Muscle of leg (tissue), 11 donors: ENCODE measurements around the gene CD48. TPM values are rescaled to one million over a fixed set of nuclear protein-coding genes. Genes with fewer than 3 reads are reported as not detected.

Experiments
- DNase-seq: peaks from one replicate; pipeline ENCODE4 v3.0.0; 2013
- H3K27ac ChIP-seq: one replicate; pipeline ENCODE4 v1.5.1; 2013; ENCODE audit warnings: mild to moderate bottlenecking, low read length, control low read depth
- H3K27me3 ChIP-seq: one replicate; pipeline ENCODE4 v1.6.1; 2013; ENCODE audit warnings: low read length; ENCODE audit not compliant: control insufficient read depth, insufficient read depth
- H3K36me3 ChIP-seq: one replicate; pipeline ENCODE4 v1.6.1; 2013; ENCODE audit warnings: low read length; ENCODE audit not compliant: control insufficient read depth, insufficient read depth
- H3K4me1 ChIP-seq: one replicate; pipeline ENCODE4 v1.6.1; 2013; ENCODE audit warnings: low read length; ENCODE audit not compliant: control insufficient read depth, insufficient read depth
- H3K4me3 ChIP-seq: one replicate; pipeline ENCODE4 v1.5.1; 2013; ENCODE audit warnings: low read length, control low read depth
- H3K9me3 ChIP-seq: replicated peaks from 2 replicates; pipeline ENCODE4 v1.6.1; 2013; ENCODE audit warnings: low read depth, low read length; ENCODE audit not compliant: control insufficient read depth
- WGBS: methylation state at CpG from one replicate; pipeline ENCODE4 v1.1.5; 2013; ENCODE audit warnings: missing lambda C conversion rate; ENCODE audit not compliant: insufficient coverage; 5-methylcytosine and 5-hydroxymethylcytosine counted together
- polyA plus RNA-seq, 8 donors: library from polyadenylated mRNA; unstranded; fragments of 120-200 nt; gene quantifications; one replicate each; pipeline versions ENCODE4 v1.2.1 to v1.2.3, GENCODE V29; 2013; ENCODE audit warnings: inconsistent platforms in 1 of 8, low replicate concordance in 1 of 8; ENCODE audit not compliant: insufficient read length in 8 of 8, insufficient read depth in 1 of 8
- total RNA-seq: library from RNA; stranded (reverse); fragments of 120-200 nt; gene quantifications from one replicate; pipeline ENCODE4 v1.2.4, GENCODE V29; 2013

CD48 gene
- total and polyA plus RNA-seq, 9 donors = 1.1 to 2.0 (median 1.3) TPM

GRCh38 chr1:160727316-160727640 lies 15.7 kb upstream of the CD48 start:
- Histone ChIP-seq H3K36me3 (no peaks in the 10 kb centered on the region), H3K4me1 (no peaks in the 10 kb centered on the region), H3K9me3 (no peaks in the 10 kb centered on the region), H3K4me3 (no peak overlapping the region), H3K27me3 (no peaks in the 10 kb centered on the region), H3K27ac (no peak overlapping the region)
- DNase-seq = no peak

- Histone ChIP-seq H3K9me3 (no peaks in the 10 kb centered on the region), H3K27me3 (no peaks in the 10 kb centered on the region), H3K36me3 (no peaks in the 10 kb centered on the region), H3K4me1 (no peaks in the 10 kb centered on the region), H3K27ac (no peak overlapping the region), H3K4me3 (no peak overlapping the region)
- WGBS = 17% methylated on average over 6 of the region's 8 CpGs
- peak; percentile 39 for DNase-seq
These were observed 15.1 kb upstream of the CD48 start for GRCh38 chr1:160726498-160727315.

GRCh38 chr1:160726114-160726497 lies 14.5 kb upstream of the CD48 start:
- Histone ChIP-seq H3K9me3 (no peaks in the 10 kb centered on the region), H3K27ac (no peak overlapping the region), H3K4me1 (no peaks in the 10 kb centered on the region), H3K36me3 (no peaks in the 10 kb centered on the region), H3K4me3 (no peak overlapping the region), H3K27me3 (no peaks in the 10 kb centered on the region)
- WGBS = no CpG with 5 or more reads among the region's 3 CpGs
- DNase-seq = no peak

- no peaks in the 10 kb centered on the region for H3K9me3 ChIP-seq
- H3K4me1 ChIP-seq = no peaks in the 10 kb centered on the region
- no peak overlapping the region for H3K4me3 ChIP-seq
- no peaks in the 10 kb centered on the region for H3K27me3 ChIP-seq
- no peak for DNase-seq
- 51% methylated on average over 9 of the region's 11 CpGs for WGBS
- no peaks in the 10 kb centered on the region for H3K36me3 ChIP-seq
- H3K27ac ChIP-seq = no peak overlapping the region
These were observed 13.0 kb upstream of the CD48 start for GRCh38 chr1:160724465-160725242.

- WGBS = no CpG with 5 or more reads among the region's 2 CpGs
- Histone ChIP-seq H3K27me3 (no peaks in the 10 kb centered on the region), H3K27ac (no peak overlapping the region), H3K4me3 (no peak overlapping the region), H3K36me3 (no peaks in the 10 kb centered on the region), H3K4me1 (no peaks in the 10 kb centered on the region), H3K9me3 (no peaks in the 10 kb centered on the region)
- no peak for DNase-seq
These were observed 11.7 kb upstream of the CD48 start for GRCh38 chr1:160723332-160723731.

- DNase-seq = no peak
- no peaks in the 10 kb centered on the region for H3K36me3 ChIP-seq
- no peak overlapping the region for H3K27ac ChIP-seq
- no peaks in the 10 kb centered on the region for H3K27me3 ChIP-seq
- H3K9me3 ChIP-seq = no peaks in the 10 kb centered on the region
- WGBS = 79% methylated on average over 8 of the region's 10 CpGs
- no peak overlapping the region for H3K4me3 ChIP-seq
- H3K4me1 ChIP-seq = no peaks in the 10 kb centered on the region
These were observed 11.1 kb upstream of the CD48 start for GRCh38 chr1:160722726-160723125.

GRCh38 chr1:160721473-160721872 lies 9.9 kb upstream of the CD48 start:
- DNase-seq = no peak
- Histone ChIP-seq H3K27ac (no peak overlapping the region), H3K4me1 (no peaks in the 10 kb centered on the region), H3K36me3 (no peaks in the 10 kb centered on the region), H3K9me3 (no peaks in the 10 kb centered on the region), H3K27me3 (no peaks in the 10 kb centered on the region), H3K4me3 (no peak overlapping the region)

- Histone ChIP-seq H3K36me3 (no peaks in the 10 kb centered on the region), H3K4me1 (no peaks in the 10 kb centered on the region), H3K27me3 (no peaks in the 10 kb centered on the region), H3K27ac (no peak overlapping the region), H3K4me3 (no peak overlapping the region), H3K9me3 (no peaks in the 10 kb centered on the region)
- WGBS = no CpG with 5 or more reads among the region's 3 CpGs
- no peak for DNase-seq
These were observed 8.9 kb upstream of the CD48 start for GRCh38 chr1:160720356-160721085.

GRCh38 chr1:160718210-160718609 lies 6.6 kb upstream of the CD48 start:
- no peak for DNase-seq
- Histone ChIP-seq H3K27ac (no peak overlapping the region), H3K4me3 (no peak overlapping the region), H3K4me1 (no peaks in the 10 kb centered on the region), H3K27me3 (no peaks in the 10 kb centered on the region), H3K9me3 (no peaks in the 10 kb centered on the region), H3K36me3 (no peaks in the 10 kb centered on the region)
- WGBS = 8% methylated on average over 2 of the region's 4 CpGs

- H3K4me1 ChIP-seq = no peaks in the 10 kb centered on the region
These were observed 5.7 kb upstream of the CD48 start for GRCh38 chr1:160717306-160717705.

More at GRCh38 chr1:160717306-160717705, 5.7 kb upstream of the CD48 start:
- H3K36me3 ChIP-seq = no peaks in the 10 kb centered on the region
- H3K27ac ChIP-seq = no peak overlapping the region
- no peak for DNase-seq
- no peak overlapping the region for H3K4me3 ChIP-seq
- no peaks in the 10 kb centered on the region for H3K27me3 ChIP-seq
- WGBS = 100% methylated on average over 2 of the region's 5 CpGs
- no peaks in the 10 kb centered on the region for H3K9me3 ChIP-seq
